Measurements from ENCODE around the gene MST1.

MST1 gene

GRCh38 chr3:49648354-49649019 is 40.8 kb downstream of the MST1 start:
- H3K9me3 Mint-ChIP-seq, result no peaks in the 10 kb centered on the region
- no peak overlapping the region for H3K27ac Mint-ChIP-seq
- TF ChIP-seq CTCF (IDR thresholded peaks at IDR 0.05), result no peak
- no peak for DNase-seq
- H3K4me3 Mint-ChIP-seq, result no peak overlapping the region
- peaks cover 54% of the 10 kb centered on the region for H3K4me1 Mint-ChIP-seq
- H3K36me3 Mint-ChIP-seq (ENCODE audit: low read depth), result no peaks in the 10 kb centered on the region
- H3K27me3 Mint-ChIP-seq (ENCODE audit: low read depth, poor library complexity), result peaks cover 8% of the 10 kb centered on the region

DNA sequence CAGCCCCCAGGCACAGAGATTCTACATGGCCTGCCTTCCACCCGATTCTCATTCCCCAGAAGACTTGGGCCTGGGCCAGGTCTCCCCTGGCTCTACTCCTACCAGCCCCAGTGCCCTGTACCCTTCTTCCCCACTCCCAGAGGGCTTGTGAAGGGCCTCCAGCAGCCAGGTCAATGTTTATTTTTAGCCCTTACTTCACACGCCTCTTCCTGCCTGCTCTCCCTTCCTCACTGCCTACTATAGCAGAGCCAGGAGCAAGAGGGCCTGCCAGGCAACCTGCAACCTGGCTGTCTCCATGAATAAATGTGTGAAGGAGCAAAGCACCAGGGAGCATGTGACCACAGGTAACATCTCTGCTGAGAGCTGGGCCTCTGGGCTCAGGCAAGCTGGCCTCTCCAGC is 41.5 kb downstream of the MST1 start:
- peaks cover 46% of the 10 kb centered on the region for H3K4me1 Mint-ChIP-seq
- H3K36me3 Mint-ChIP-seq (ENCODE audit: low read depth), result no peaks in the 10 kb centered on the region
- no peak overlapping the region for H3K27ac Mint-ChIP-seq
- DNase-seq, result no peak
- no peak for TF ChIP-seq CTCF (IDR thresholded peaks at IDR 0.05)
- H3K27me3 Mint-ChIP-seq (ENCODE audit: low read depth, poor library complexity), result peaks cover 8% of the 10 kb centered on the region
- H3K9me3 Mint-ChIP-seq, result no peaks in the 10 kb centered on the region
- H3K4me3 Mint-ChIP-seq, result no peak overlapping the region

GRCh38 chr3:49646236-49646635 is 43.0 kb downstream of the MST1 start:
- no peak for TF ChIP-seq CTCF (IDR thresholded peaks at IDR 0.05)
- no peak overlapping the region for H3K27ac Mint-ChIP-seq
- H3K9me3 Mint-ChIP-seq, result no peaks in the 10 kb centered on the region
- peaks cover 8% of the 10 kb centered on the region for H3K27me3 Mint-ChIP-seq (ENCODE audit: low read depth, poor library complexity)
- no peak overlapping the region for H3K4me3 Mint-ChIP-seq
- peaks cover 35% of the 10 kb centered on the region for H3K4me1 Mint-ChIP-seq
- no peak for DNase-seq
- H3K36me3 Mint-ChIP-seq (ENCODE audit: low read depth), result no peaks in the 10 kb centered on the region

DNA sequence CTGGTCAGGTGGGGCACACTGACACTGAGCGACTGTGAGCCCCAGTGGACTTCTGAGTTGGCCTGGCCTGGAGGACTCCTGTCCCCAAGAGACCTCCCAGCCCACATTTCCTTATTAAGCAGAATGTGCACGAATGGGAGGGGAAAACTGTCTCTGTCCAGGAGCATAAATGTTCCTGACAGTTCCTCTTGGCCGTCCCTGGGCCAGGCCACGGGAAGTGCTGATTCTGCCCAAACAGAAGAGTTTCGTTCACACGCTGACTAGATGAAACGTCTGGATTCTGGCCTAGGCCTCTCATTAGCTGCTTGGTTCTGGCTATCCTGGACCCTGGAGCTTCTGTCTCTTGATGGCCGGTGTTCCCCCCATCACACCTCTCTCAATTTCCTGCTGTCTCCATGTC is 44.6 kb downstream of the MST1 start:
- no peak for DNase-seq
- H3K27me3 Mint-ChIP-seq (ENCODE audit: low read depth, poor library complexity), result peaks cover 11% of the 10 kb centered on the region
- peak overlapping the region; percentile 80 for H3K27ac Mint-ChIP-seq
- H3K36me3 Mint-ChIP-seq (ENCODE audit: low read depth), result no peaks in the 10 kb centered on the region
- peaks cover 20% of the 10 kb centered on the region for H3K4me1 Mint-ChIP-seq
- H3K9me3 Mint-ChIP-seq, result no peaks in the 10 kb centered on the region
- no peak for TF ChIP-seq CTCF (IDR thresholded peaks at IDR 0.05)
- H3K4me3 Mint-ChIP-seq, result no peak overlapping the region

DNA sequence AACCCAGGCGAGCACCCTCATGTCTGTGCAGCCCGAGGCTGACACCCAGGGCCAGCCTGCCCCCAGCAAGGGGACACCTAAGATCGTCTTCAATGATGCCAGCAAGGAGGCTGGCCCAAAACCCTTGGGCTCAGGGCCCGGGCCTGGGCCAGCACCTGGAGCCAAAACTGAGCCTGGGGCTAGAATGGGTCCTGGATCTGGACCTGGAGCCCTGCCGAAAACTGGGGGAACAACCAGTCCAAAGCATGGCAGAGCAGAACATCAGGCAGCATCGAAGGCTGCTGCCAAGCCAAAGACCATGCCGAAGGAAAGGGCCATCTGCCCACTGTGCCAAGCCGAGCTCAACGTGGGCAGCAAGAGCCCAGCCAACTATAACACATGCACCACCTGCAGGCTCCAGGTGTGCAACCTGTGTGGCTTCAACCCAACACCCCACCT is 46.5 kb downstream of the MST1 start:
- Mint-ChIP-seq H3K4me1 (peaks cover 6% of the 10 kb centered on the region), H3K27ac (no peak overlapping the region), H3K36me3 (ENCODE audit: low read depth) (no peaks in the 10 kb centered on the region), H3K4me3 (no peak overlapping the region), H3K27me3 (ENCODE audit: low read depth, poor library complexity) (peaks cover 11% of the 10 kb centered on the region), H3K9me3 (no peaks in the 10 kb centered on the region)
- TF ChIP-seq CTCF (IDR thresholded peaks at IDR 0.05), result no peak
- DNase-seq, result no peak
